ENCODE results near the gene BMP8A.
"Not testable (repeated sequence)": the region's sequence is repeated elsewhere in the genome, so short reads cannot be mapped to it uniquely, and the experiment has no call there.

Gene BMP8A

GRCh38 chr1:39491146-39491921 is at the start of gene BMP8A:
Gene BMP8A, plus strand, starts transcription at chr1:39491636. Its CDS starts 356 bp downstream, at chr1:39491992.
- Histone ChIP-seq H3K9ac (ENCODE audit: low read depth, low read length) (peak within 1 kb of the TSS; percentile 67; the same call in 1 of the 2 replicates), H3K9me3 (ENCODE audit: control insufficient read depth, insufficient read depth, low read length) (no peaks in the 10 kb centered on the region), H3K36me3 (ENCODE audit: insufficient read depth, low read length) (peaks cover 4% of the 10 kb centered on the region), H3K4me1 (ENCODE audit: insufficient read depth, low read length) (no peaks in the 10 kb centered on the region)

GRCh38 chr1:39441797-39442196 is 49.6 kb upstream of the BMP8A start:
- H3K9me3 ChIP-seq (ENCODE audit: control insufficient read depth, insufficient read depth, low read length) = no peaks in the 10 kb centered on the region
- no peaks in the 10 kb centered on the region for H3K4me1 ChIP-seq (ENCODE audit: insufficient read depth, low read length)
- no peak overlapping the region for H3K9ac ChIP-seq (ENCODE audit: low read depth, low read length)
- H3K36me3 ChIP-seq (ENCODE audit: insufficient read depth, low read length) = peaks cover 72% of the 10 kb centered on the region

- H3K9me3 ChIP-seq (ENCODE audit: control insufficient read depth, insufficient read depth, low read length) = no peaks in the 10 kb centered on the region
- H3K4me1 ChIP-seq (ENCODE audit: insufficient read depth, low read length) = no peaks in the 10 kb centered on the region
- H3K9ac ChIP-seq (ENCODE audit: low read depth, low read length) = no peak overlapping the region
- H3K36me3 ChIP-seq (ENCODE audit: insufficient read depth, low read length) = peaks cover 72% of the 10 kb centered on the region
These were observed 45.9 kb upstream of the BMP8A start for GRCh38 chr1:39445573-39445972.

- no peaks in the 10 kb centered on the region for H3K4me1 ChIP-seq (ENCODE audit: insufficient read depth, low read length)
- H3K36me3 ChIP-seq (ENCODE audit: insufficient read depth, low read length) = peaks cover 70% of the 10 kb centered on the region
- no peak overlapping the region for H3K9ac ChIP-seq (ENCODE audit: low read depth, low read length)
- H3K9me3 ChIP-seq (ENCODE audit: control insufficient read depth, insufficient read depth, low read length) = no peaks in the 10 kb centered on the region
These were observed 44.4 kb upstream of the BMP8A start for GRCh38 chr1:39446986-39447567.

- not testable (repeated sequence) for H3K4me1 ChIP-seq (ENCODE audit: insufficient read depth, low read length); H3K9me3 ChIP-seq (ENCODE audit: control insufficient read depth, insufficient read depth, low read length); H3K9ac ChIP-seq (ENCODE audit: low read depth, low read length)
- H3K36me3 ChIP-seq (ENCODE audit: insufficient read depth, low read length) = peaks cover 73% of the 10 kb centered on the region
These were observed 41.4 kb upstream of the BMP8A start for GRCh38 chr1:39450041-39450440.

- no peaks in the 10 kb centered on the region for H3K4me1 ChIP-seq (ENCODE audit: insufficient read depth, low read length)
- peaks cover 72% of the 10 kb centered on the region for H3K36me3 ChIP-seq (ENCODE audit: insufficient read depth, low read length)
- H3K9me3 ChIP-seq (ENCODE audit: control insufficient read depth, insufficient read depth, low read length) = no peaks in the 10 kb centered on the region
- no peak overlapping the region for H3K9ac ChIP-seq (ENCODE audit: low read depth, low read length)
These were observed 40.4 kb upstream of the BMP8A start for GRCh38 chr1:39450956-39451606.

GRCh38 chr1:39452081-39452480 is 39.4 kb upstream of the BMP8A start:
- Histone ChIP-seq H3K36me3 (ENCODE audit: insufficient read depth, low read length) (peaks cover 75% of the 10 kb centered on the region), H3K9me3 (ENCODE audit: control insufficient read depth, insufficient read depth, low read length) (no peaks in the 10 kb centered on the region), H3K4me1 (ENCODE audit: insufficient read depth, low read length) (no peaks in the 10 kb centered on the region), H3K9ac (ENCODE audit: low read depth, low read length) (no peak overlapping the region)

- Histone ChIP-seq H3K36me3 (ENCODE audit: insufficient read depth, low read length) (peaks cover 75% of the 10 kb centered on the region), H3K4me1 (ENCODE audit: insufficient read depth, low read length) (no peaks in the 10 kb centered on the region), H3K9ac (ENCODE audit: low read depth, low read length) (no peak overlapping the region), H3K9me3 (ENCODE audit: control insufficient read depth, insufficient read depth, low read length) (no peaks in the 10 kb centered on the region)
These were observed 38.9 kb upstream of the BMP8A start for GRCh38 chr1:39452540-39452939.

GRCh38 chr1:39453603-39454002 is 37.8 kb upstream of the BMP8A start:
- no peak overlapping the region for H3K9ac ChIP-seq (ENCODE audit: low read depth, low read length)
- H3K36me3 ChIP-seq (ENCODE audit: insufficient read depth, low read length) = peaks cover 77% of the 10 kb centered on the region
- no peaks in the 10 kb centered on the region for H3K9me3 ChIP-seq (ENCODE audit: control insufficient read depth, insufficient read depth, low read length)
- H3K4me1 ChIP-seq (ENCODE audit: insufficient read depth, low read length) = no peaks in the 10 kb centered on the region

- Histone ChIP-seq H3K36me3 (ENCODE audit: insufficient read depth, low read length) (peaks cover 87% of the 10 kb centered on the region), H3K9ac (ENCODE audit: low read depth, low read length) (no peak overlapping the region), H3K4me1 (ENCODE audit: insufficient read depth, low read length) (no peaks in the 10 kb centered on the region), H3K9me3 (ENCODE audit: control insufficient read depth, insufficient read depth, low read length) (no peaks in the 10 kb centered on the region)
These were observed 32.4 kb upstream of the BMP8A start for GRCh38 chr1:39458991-39459390.

- H3K36me3 ChIP-seq (ENCODE audit: insufficient read depth, low read length) = peaks cover 81% of the 10 kb centered on the region
- no peak overlapping the region for H3K9ac ChIP-seq (ENCODE audit: low read depth, low read length)
- no peaks in the 10 kb centered on the region for H3K4me1 ChIP-seq (ENCODE audit: insufficient read depth, low read length)
- no peaks in the 10 kb centered on the region for H3K9me3 ChIP-seq (ENCODE audit: control insufficient read depth, insufficient read depth, low read length)
These were observed 29.4 kb upstream of the BMP8A start for GRCh38 chr1:39462074-39462473.

GRCh38 chr1:39466413-39467107 is 24.9 kb upstream of the BMP8A start:
- Histone ChIP-seq H3K36me3 (ENCODE audit: insufficient read depth, low read length) (peaks cover 69% of the 10 kb centered on the region), H3K9ac (ENCODE audit: low read depth, low read length) (no peak overlapping the region), H3K4me1 (ENCODE audit: insufficient read depth, low read length) (no peaks in the 10 kb centered on the region), H3K9me3 (ENCODE audit: control insufficient read depth, insufficient read depth, low read length) (no peaks in the 10 kb centered on the region)

- not testable (repeated sequence) for H3K4me1 ChIP-seq (ENCODE audit: insufficient read depth, low read length); H3K9me3 ChIP-seq (ENCODE audit: control insufficient read depth, insufficient read depth, low read length); H3K9ac ChIP-seq (ENCODE audit: low read depth, low read length)
- peaks cover 69% of the 10 kb centered on the region for H3K36me3 ChIP-seq (ENCODE audit: insufficient read depth, low read length)
These were observed 24.2 kb upstream of the BMP8A start for GRCh38 chr1:39467108-39467720.

GRCh38 chr1:39469150-39469549 is 22.3 kb upstream of the BMP8A start:
- peaks cover 53% of the 10 kb centered on the region for H3K36me3 ChIP-seq (ENCODE audit: insufficient read depth, low read length)

More at GRCh38 chr1:39469150-39469549, 22.3 kb upstream of the BMP8A start:
- Histone ChIP-seq H3K9ac (ENCODE audit: low read depth, low read length) (no peak overlapping the region), H3K4me1 (ENCODE audit: insufficient read depth, low read length) (no peaks in the 10 kb centered on the region), H3K9me3 (ENCODE audit: control insufficient read depth, insufficient read depth, low read length) (no peaks in the 10 kb centered on the region)

All from ES-I3 (cell line).